Ascending aorta (tissue), 2 donors: ENCODE data around the gene FAM222A. TPM values are rescaled to one million over a fixed set of nuclear protein-coding genes. Genes with fewer than 3 reads are reported as not detected.

Source experiments
- DNase-seq, 2 donors: peaks; one replicate each; pipeline ENCODE4 v3.0.0-alpha.2; 2019; ENCODE audit warnings: low spot score in 2 of 2
- H3K27ac ChIP-seq, 2 donors: fragments of 200-600 bp; sonication (generic); one replicate each; pipeline ENCODE4 v1.5.1; 2016 to 2017; ENCODE audit warnings: mild to moderate bottlenecking in 1 of 2
- H3K27me3 ChIP-seq: fragments of 200-600 bp; sonication (generic); one replicate; pipeline ENCODE4 v1.5.1; 2017
- H3K36me3 ChIP-seq, 2 donors: fragments of 200-600 bp; sonication (generic); one replicate each; pipeline ENCODE4 v1.5.1; 2016
- H3K4me1 ChIP-seq, 2 donors: fragments of 200-600 bp; sonication (generic); one replicate each; pipeline ENCODE4 v1.5.1; 2016 to 2017; ENCODE audit warnings: mild to moderate bottlenecking in 1 of 2
- H3K4me3 ChIP-seq, 2 donors: fragments of 200-600 bp; sonication (generic); one replicate each; pipeline ENCODE4 v1.5.1; 2016 to 2017; ENCODE audit warnings: mild to moderate bottlenecking in 1 of 2
- H3K9me3 ChIP-seq, 2 donors: fragments of 200-600 bp; sonication (generic); one replicate each; pipeline ENCODE4 v1.5.1; 2016
- intact Hi-C: fragments of 100-400 bp; cut with DNase I; formaldehyde crosslinking; loops from one replicate; pipeline ENCODE4 v1.15.1; 2023
- total RNA-seq: library from RNA; depleted of rRNA; stranded (reverse); fragments of >200 nt; gene quantifications from one replicate; pipeline ENCODE4 v1.1.0, GENCODE V29; 2016
- TF ChIP-seq, protein P1 (sequence below), 3 experiments: fragments of 200-600 bp in 2 of 3; fragments of 450-650 bp in 1 of 3; sonication (generic) in 2 of 3; IDR thresholded peaks; one replicate each; pipeline ENCODE4 v1.5.1; 2016 to 2019; ENCODE audit warnings: antibody characterized with exemption in 3 of 3, mild to moderate bottlenecking in 1 of 3, moderate library complexity in 1 of 3

The FAM222A gene
- total RNA-seq, 1 donor from 2014 or later, result 3.3 TPM

- no peak overlapping the region for H3K27ac ChIP-seq
- DNase-seq, result no peak
- TF ChIP-seq, protein P1, sequence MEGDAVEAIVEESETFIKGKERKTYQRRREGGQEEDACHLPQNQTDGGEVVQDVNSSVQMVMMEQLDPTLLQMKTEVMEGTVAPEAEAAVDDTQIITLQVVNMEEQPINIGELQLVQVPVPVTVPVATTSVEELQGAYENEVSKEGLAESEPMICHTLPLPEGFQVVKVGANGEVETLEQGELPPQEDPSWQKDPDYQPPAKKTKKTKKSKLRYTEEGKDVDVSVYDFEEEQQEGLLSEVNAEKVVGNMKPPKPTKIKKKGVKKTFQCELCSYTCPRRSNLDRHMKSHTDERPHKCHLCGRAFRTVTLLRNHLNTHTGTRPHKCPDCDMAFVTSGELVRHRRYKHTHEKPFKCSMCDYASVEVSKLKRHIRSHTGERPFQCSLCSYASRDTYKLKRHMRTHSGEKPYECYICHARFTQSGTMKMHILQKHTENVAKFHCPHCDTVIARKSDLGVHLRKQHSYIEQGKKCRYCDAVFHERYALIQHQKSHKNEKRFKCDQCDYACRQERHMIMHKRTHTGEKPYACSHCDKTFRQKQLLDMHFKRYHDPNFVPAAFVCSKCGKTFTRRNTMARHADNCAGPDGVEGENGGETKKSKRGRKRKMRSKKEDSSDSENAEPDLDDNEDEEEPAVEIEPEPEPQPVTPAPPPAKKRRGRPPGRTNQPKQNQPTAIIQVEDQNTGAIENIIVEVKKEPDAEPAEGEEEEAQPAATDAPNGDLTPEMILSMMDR (IDR thresholded peaks at IDR 0.05), result no peak
- H3K27me3 ChIP-seq, result no peaks in the 10 kb centered on the region
- no peaks in the 10 kb centered on the region for H3K9me3 ChIP-seq
- no peaks in the 10 kb centered on the region for H3K36me3 ChIP-seq
- intact Hi-C loops, result no loop called here
- no peak overlapping the region for H3K4me3 ChIP-seq
- H3K4me1 ChIP-seq, result no peaks in the 10 kb centered on the region
Measured at GRCh38 chr12:109786799-109787198, 73.2 kb downstream of the FAM222A start.

DNA sequence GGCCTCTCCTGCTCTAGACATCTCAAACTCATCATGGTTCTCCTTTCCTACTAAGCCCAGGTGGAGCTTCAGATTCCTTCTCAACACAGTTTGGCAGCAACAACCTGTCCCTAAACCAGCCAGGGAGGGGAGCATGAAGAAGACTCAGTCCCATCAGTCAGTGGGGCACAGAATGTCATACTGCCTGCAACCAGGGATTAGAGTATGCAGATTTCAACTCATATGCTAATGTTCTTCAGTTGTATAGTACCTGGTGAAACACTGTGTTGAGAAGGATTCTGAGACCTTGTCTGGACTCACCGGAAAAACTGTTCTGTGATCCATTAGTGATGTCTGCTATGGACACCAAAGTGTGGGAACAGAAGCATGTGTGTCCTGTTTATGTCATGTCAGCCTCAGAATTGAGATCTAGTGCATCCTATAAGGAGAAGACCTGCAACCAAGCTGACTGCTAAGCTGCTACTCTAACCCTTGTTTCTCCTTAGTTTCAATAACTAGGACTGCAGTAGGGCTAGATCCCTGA is 76.0 kb downstream of the FAM222A start:
- Histone ChIP-seq H3K27me3 (no peaks in the 10 kb centered on the region), H3K36me3 (no peaks in the 10 kb centered on the region), H3K9me3 (no peaks in the 10 kb centered on the region), H3K4me1 (no peaks in the 10 kb centered on the region), H3K4me3 (no peak overlapping the region), H3K27ac (no peak overlapping the region)
- intact Hi-C loops, result no loop called here
- TF ChIP-seq, protein P1 (IDR thresholded peaks at IDR 0.05), result no peak
- no peak for DNase-seq

DNA sequence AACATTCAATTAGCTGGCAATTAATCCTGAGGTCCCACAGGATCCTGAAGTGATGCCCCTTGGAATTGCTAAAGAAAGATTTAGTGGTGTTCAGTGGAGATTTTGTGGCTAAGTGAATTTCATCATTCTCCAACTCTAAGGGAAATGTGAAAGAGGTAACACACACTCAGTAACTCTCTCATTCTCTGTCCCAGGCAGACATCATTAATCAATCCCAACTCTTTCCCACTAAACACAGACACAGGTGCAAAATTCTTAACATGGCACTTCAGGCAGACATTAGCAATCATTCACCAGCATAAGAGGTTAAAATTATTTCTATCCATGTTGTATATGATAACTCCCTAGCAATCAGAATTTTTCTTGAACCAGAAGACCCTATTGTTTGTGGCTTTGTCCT is 79.4 kb downstream of the FAM222A start:
- Histone ChIP-seq H3K27me3 (no peaks in the 10 kb centered on the region), H3K36me3 (no peaks in the 10 kb centered on the region), H3K4me3 (no peak overlapping the region), H3K4me1 (no peaks in the 10 kb centered on the region), H3K27ac (no peak overlapping the region), H3K9me3 (no peaks in the 10 kb centered on the region)
- DNase-seq, result no peak
- TF ChIP-seq, protein P1 (IDR thresholded peaks at IDR 0.05), result no peak
- intact Hi-C loops, result no loop called here

DNA sequence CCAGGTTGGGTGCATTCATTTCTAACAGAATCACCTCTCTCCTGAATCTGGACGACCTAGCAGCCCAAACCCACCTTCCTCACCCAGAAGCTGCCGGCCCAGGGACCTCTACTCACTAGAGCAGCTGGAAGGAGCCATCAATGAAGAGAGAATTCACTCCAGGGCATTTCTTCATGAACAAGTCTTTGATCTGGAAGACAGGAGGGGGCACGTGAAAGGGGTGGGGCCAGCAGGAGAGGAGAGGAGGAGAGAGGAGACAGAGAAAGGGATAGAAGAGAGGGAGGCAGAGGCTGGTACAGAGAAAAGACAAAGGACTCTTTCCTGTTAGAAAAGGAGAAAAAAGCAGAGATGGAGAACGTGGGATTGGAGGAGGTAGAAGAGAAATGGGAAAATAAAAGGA is 79.8 kb downstream of the FAM222A start:
- Histone ChIP-seq H3K36me3 (no peaks in the 10 kb centered on the region), H3K9me3 (no peaks in the 10 kb centered on the region), H3K27ac (no peak overlapping the region), H3K4me3 (no peak overlapping the region), H3K4me1 (no peaks in the 10 kb centered on the region), H3K27me3 (no peaks in the 10 kb centered on the region)
- TF ChIP-seq, protein P1 (IDR thresholded peaks at IDR 0.05), result no peak
- intact Hi-C loops, result no loop called here
- DNase-seq, result no peak

DNA sequence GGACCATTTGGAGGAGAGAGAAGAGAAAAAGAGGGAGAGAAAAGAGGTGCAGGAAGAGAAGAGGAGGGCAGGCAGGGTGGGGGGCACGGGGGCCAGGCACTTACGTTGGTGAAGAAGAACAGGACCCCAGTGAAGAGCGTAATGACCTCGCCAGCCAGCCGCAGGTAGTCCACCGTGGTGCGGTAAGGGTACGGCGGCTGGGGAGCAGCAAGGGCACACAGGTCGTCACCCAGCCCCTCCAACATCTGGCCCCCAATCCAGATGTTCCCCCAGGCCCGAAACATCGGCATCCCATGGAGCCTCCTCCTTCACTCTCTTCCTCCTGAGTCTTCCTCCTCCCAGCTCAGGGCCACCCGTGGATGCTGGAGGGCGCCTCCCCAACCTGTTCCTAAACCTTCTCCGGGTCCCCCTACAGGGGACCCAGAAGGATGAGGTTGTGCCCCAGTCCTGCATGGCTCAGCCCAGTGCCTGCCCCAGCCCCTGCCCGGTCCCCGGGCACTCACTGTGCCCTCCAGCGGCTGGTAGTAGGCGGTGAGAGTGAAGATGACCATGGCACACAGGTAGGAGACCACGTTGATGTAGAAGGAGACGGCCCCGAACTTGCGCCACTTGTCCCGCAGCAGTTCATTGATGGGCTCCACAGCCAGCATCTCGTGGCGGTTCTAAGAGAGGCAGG is 80.3 kb downstream of the FAM222A start:
- no peaks in the 10 kb centered on the region for H3K4me1 ChIP-seq
- H3K27ac ChIP-seq, result no peak overlapping the region
- TF ChIP-seq, protein P1 (IDR thresholded peaks at IDR 0.05), result no peak
- H3K36me3 ChIP-seq, result no peaks in the 10 kb centered on the region
- no peaks in the 10 kb centered on the region for H3K9me3 ChIP-seq
- no peak overlapping the region for H3K4me3 ChIP-seq
- no peaks in the 10 kb centered on the region for H3K27me3 ChIP-seq
- intact Hi-C loops, result no loop called here
- no peak for DNase-seq
